Activated CD8-positive, alpha-beta T cell treated with anti-CD3 and anti-CD28 coated beads for 36 hours (primary cell): Measurements from ENCODE around the gene HCN4. TPM values are rescaled to one million over a fixed set of nuclear protein-coding genes. Genes with fewer than 3 reads are reported as not detected.

Source experiments
- ATAC-seq: fragments of 200-7000 bp; cut with Tn5 transposase; one replicate; pipeline ENCODE4 v1.10.0; 2021; ENCODE audit warnings: mild to moderate bottlenecking, moderate library complexity
- CTCF ChIA-PET: fragments of 350-600 bp; sonication (Branson Sonifier 250); formaldehyde crosslinking; loops from one replicate; lab custom pipeline; 2021; ENCODE audit warnings: antibody characterized with exemption; lab: Charles Lee
- POLR2A ChIA-PET: fragments of 350-600 bp; sonication (Branson Sonifier 250); formaldehyde crosslinking; loops from one replicate; lab custom pipeline; 2021; ENCODE audit warnings: antibody characterized with exemption; lab: Charles Lee
- DNase-seq: peaks from one replicate; pipeline ENCODE4 v3.0.0-alpha.2; 2020
- H3K27ac Mint-ChIP-seq: one replicate; pipeline ENCODE4 v1.8.0; 2021; ENCODE audit warnings: mild to moderate bottlenecking, mixed read lengths
- H3K27me3 Mint-ChIP-seq: one replicate; pipeline ENCODE4 v1.8.0; 2021; ENCODE audit warnings: mixed read lengths
- H3K36me3 Mint-ChIP-seq: one replicate; pipeline ENCODE4 v1.8.0; 2021; ENCODE audit warnings: low read depth, mixed read lengths
- H3K4me1 Mint-ChIP-seq: one replicate; pipeline ENCODE4 v1.8.0; 2021; ENCODE audit warnings: low read depth, mixed read lengths
- H3K4me3 Mint-ChIP-seq: one replicate; pipeline ENCODE4 v1.8.0; 2021; ENCODE audit warnings: mild to moderate bottlenecking, moderate library complexity, mixed read lengths
- H3K9me3 Mint-ChIP-seq: one replicate; pipeline ENCODE4 v1.8.0; 2021; ENCODE audit warnings: mixed read lengths
- intact Hi-C: fragments of 100-400 bp; cut with micrococcal nuclease; formaldehyde crosslinking; loops from one replicate; pipeline ENCODE4 v1.10.0; 2022
- total RNA-seq, 2 experiments: library from RNA; stranded (reverse); gene quantifications; one replicate each; pipeline ENCODE4 v1.2.3, GENCODE V29; 2021
- TF ChIP-seq, protein P1 (sequence below): fragments of 200-600 bp; IDR thresholded peaks from one replicate; pipeline ENCODE4 v1.8.0; 2022; ENCODE audit warnings: antibody characterized with exemption, mild to moderate bottlenecking

Gene HCN4
- total RNA-seq, 2 experiments from 2014 or later, result not detected

DNA sequence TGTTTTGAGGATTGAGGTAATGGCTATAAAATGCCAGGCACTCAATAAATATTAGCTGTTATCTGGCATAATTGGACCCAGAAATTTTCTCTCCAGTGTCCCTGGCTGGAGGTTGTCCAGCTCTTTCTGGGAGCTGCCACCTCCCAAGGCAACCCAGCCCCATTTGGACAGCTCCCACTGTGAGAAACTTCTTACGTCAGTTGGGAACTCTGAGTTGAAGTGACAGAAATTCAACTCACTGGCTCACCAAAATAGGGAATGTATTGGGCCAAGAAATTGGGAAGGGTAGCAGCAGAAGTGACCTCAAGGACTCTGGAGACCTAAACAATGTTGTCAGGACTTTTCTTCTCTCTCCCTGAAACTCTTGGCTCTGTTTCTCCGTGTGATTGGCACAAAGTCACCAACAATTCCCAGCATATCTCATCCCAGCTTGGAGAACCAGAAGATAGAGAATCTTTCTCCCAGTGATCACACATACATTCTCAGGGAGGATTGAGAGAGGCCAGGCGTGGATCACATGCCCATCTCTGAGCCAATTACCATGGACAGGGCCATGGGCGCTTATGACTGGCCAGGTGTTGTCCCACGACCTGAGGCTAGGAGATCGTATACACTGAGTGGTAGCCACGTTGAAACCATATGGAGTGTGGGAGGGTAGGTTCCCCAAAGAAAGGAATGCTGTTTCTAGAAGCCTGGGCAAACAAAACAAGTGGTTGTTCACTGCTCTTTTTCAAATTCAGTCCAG lies 22.5 kb upstream of the HCN4 start:
- Mint-ChIP-seq H3K27ac (no peak overlapping the region), H3K4me3 (no peak overlapping the region), H3K4me1 (no peaks in the 10 kb centered on the region), H3K36me3 (no peaks in the 10 kb centered on the region), H3K27me3 (no peaks in the 10 kb centered on the region), H3K9me3 (no peaks in the 10 kb centered on the region)
- CTCF ChIA-PET, result no interaction called here
- TF ChIP-seq, protein P1, sequence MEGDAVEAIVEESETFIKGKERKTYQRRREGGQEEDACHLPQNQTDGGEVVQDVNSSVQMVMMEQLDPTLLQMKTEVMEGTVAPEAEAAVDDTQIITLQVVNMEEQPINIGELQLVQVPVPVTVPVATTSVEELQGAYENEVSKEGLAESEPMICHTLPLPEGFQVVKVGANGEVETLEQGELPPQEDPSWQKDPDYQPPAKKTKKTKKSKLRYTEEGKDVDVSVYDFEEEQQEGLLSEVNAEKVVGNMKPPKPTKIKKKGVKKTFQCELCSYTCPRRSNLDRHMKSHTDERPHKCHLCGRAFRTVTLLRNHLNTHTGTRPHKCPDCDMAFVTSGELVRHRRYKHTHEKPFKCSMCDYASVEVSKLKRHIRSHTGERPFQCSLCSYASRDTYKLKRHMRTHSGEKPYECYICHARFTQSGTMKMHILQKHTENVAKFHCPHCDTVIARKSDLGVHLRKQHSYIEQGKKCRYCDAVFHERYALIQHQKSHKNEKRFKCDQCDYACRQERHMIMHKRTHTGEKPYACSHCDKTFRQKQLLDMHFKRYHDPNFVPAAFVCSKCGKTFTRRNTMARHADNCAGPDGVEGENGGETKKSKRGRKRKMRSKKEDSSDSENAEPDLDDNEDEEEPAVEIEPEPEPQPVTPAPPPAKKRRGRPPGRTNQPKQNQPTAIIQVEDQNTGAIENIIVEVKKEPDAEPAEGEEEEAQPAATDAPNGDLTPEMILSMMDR, result no peak
- POLR2A ChIA-PET, result no interaction called here
- DNase-seq (no peak), ATAC-seq (no peak)
- intact Hi-C loops, result no loop called here

DNA sequence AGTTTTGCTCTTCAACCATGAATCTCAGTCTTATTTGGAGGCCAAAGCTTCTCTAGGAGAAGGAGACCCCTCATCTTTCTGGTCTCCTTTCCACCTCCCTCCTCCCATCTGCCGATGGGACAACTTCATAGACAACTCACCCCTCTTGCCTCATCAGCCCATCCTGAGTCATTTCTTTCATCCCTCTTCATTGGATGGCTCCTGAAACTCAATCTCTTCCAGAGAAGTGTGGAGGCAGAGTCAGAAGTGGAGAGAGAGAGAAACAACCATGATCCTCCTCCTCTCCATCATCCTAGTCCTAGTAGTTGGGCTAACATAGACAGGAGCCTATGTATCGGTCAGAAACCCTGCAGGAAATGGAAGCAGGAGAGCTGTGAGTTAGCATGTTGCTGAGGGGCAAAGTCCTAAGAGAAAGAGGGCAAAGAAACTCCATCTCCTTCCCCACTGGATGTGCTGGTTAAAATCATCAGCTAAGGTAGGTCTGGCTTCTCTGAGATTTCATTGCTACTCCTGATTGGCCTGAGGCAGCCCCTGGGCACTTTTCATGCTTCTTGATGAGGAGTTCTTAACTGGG lies 21.3 kb upstream of the HCN4 start:
- no peak overlapping the region for H3K4me3 Mint-ChIP-seq
- H3K27ac Mint-ChIP-seq, result no peak overlapping the region
- no peaks in the 10 kb centered on the region for H3K4me1 Mint-ChIP-seq
- DNase-seq (no peak), ATAC-seq (no peak)
- ChIA-PET CTCF (no interaction called here), POLR2A (no interaction called here)
- peaks cover 8% of the 10 kb centered on the region for H3K27me3 Mint-ChIP-seq
- TF ChIP-seq, protein P1, result no peak
- no peaks in the 10 kb centered on the region for H3K36me3 Mint-ChIP-seq
- intact Hi-C loops, result no loop called here
- no peaks in the 10 kb centered on the region for H3K9me3 Mint-ChIP-seq

DNA sequence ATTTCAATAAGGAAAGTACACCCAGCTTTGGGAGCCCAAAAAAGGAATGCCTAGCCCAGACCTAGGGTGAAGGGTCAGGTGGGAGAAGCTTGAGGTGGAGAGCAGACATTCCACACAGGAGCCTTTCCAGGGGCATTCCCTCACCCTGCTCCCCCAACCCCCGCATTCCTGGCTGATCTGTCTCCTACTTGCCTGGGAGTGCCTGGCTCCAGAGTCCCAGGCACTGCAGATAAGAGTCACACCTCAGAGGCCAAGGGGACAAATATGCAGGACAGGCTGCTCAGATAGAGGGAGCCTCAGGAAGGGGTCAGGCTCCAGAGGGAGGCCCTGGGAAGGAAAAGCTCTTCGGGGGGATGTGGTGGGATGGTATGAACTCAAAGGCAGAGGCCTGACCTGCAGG lies 20.8 kb upstream of the HCN4 start:
- Mint-ChIP-seq H3K4me1 (no peaks in the 10 kb centered on the region), H3K9me3 (no peaks in the 10 kb centered on the region), H3K27ac (no peak overlapping the region), H3K4me3 (no peak overlapping the region), H3K27me3 (peaks cover 9% of the 10 kb centered on the region), H3K36me3 (no peaks in the 10 kb centered on the region)
- ChIA-PET POLR2A (no interaction called here), CTCF (no interaction called here)
- DNase-seq (no peak), ATAC-seq (no peak)
- intact Hi-C loops, result no loop called here
- TF ChIP-seq, protein P1, result no peak

DNA sequence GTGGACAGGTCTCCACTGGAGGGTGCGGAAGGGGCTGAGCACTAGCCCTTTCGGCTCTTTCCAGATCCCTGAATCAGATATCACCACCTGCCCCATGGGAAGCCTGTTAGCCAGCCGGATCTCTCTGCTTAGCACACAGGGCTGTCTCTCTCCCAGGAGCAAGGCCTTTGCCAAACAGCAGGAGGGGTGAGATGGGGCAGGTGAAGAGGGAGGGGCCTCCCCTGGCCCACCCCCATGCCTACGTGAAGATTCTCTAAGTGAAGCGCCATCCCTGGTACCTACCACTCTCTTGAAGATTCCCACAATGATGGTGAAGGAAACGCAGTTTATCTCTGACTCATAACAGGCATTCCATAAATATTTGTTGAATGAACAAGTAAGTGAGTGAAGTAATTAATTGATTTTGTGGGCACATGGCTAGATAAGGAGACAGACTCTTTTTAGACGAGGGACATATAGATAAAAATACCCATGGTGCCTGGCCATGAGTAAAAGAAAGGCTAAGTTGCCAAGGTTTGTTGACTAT lies 19.6 kb upstream of the HCN4 start:
- Mint-ChIP-seq H3K27ac (no peak overlapping the region), H3K9me3 (no peaks in the 10 kb centered on the region), H3K4me1 (no peaks in the 10 kb centered on the region), H3K27me3 (peaks cover 13% of the 10 kb centered on the region), H3K4me3 (no peak overlapping the region), H3K36me3 (no peaks in the 10 kb centered on the region)
- ChIA-PET CTCF (no interaction called here), POLR2A (no interaction called here)
- ATAC-seq (no peak), DNase-seq (no peak)
- TF ChIP-seq, protein P1, result no peak
- intact Hi-C loops, result no loop called here

DNA sequence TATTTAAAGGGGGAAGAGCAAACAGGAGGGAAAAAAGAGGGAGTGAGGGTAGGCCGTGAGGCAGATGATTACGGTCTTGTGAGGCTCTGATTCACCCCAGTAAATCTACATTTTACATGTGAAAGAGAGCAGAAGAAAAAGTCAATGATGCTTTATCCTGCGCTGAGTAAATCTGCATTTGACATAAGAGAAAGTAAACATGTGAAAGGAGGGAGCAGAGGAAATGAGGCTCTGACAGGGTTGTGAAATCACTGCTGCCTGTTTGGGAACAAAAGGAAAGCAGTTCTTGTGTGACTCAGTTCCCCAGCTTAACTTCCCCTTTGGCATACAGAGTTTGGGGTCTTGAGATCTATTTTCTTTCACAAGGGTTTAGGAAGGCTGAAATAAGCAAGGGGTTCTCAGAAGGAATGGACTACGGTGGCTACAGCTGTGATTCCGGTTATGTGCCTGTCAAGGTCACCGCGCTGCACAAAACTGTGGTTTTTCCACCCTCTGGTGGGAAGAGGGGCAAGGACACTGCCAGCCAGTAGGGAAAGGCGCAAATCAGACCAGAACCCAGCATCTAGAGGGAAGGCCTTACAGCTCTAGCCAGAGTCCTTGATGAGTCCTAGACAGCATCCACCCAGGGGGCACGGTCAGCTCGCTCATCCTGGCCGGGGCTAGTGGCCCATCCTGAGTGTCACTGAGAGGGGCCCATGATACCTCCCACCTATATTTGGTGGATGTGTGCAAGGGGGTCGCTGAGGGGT lies 18.9 kb upstream of the HCN4 start:
- DNase-seq, result no peak
- ATAC-seq, result no peak
- no peaks in the 10 kb centered on the region for H3K36me3 Mint-ChIP-seq
- no peak overlapping the region for H3K27ac Mint-ChIP-seq
- TF ChIP-seq, protein P1, result no peak
- ChIA-PET POLR2A (no interaction called here), CTCF (no interaction called here)
- H3K4me1 Mint-ChIP-seq, result no peaks in the 10 kb centered on the region
- H3K4me3 Mint-ChIP-seq, result no peak overlapping the region
- no peaks in the 10 kb centered on the region for H3K9me3 Mint-ChIP-seq
- H3K27me3 Mint-ChIP-seq, result peaks cover 16% of the 10 kb centered on the region
- intact Hi-C loops, result no loop called here
